Activated CD8-positive, alpha-beta memory T cell treated with anti-CD3 and anti-CD28 coated beads, Interleukin-2, amount 50 U/mL, for 1 hour (primary cell): ENCODE data around the gene STAT6.
"Not testable (repeated sequence)": the region's sequence is repeated elsewhere in the genome, so short reads cannot be mapped to it uniquely, and the experiment has no call there.

ENCODE experiments used
- DNase-seq: peaks from one replicate; pipeline ENCODE4 v3.0.0-alpha.2; 2020; ENCODE audit errors: extremely low read depth

STAT6 gene

GRCh38 chr12:57087691-57088353, 23.3 kb downstream of the STAT6 start:
- peak; percentile 73 for DNase-seq

GRCh38 chr12:57087010-57087690, 24.0 kb downstream of the STAT6 start:
- peak; percentile 90 for DNase-seq

GRCh38 chr12:57086493-57087009, 24.6 kb downstream of the STAT6 start:
- DNase-seq, result no peak

- DNase-seq, result no peak
These were observed 25.1 kb downstream of the STAT6 start for GRCh38 chr12:57085999-57086492.

GRCh38 chr12:57080855-57081254, 30.3 kb downstream of the STAT6 start:
- no peak for DNase-seq

- DNase-seq, result no peak
These were observed 31.3 kb downstream of the STAT6 start for GRCh38 chr12:57079821-57080220.

GRCh38 chr12:57078519-57079404, 32.4 kb downstream of the STAT6 start, which contains the start of gene NEMP1:
NEMP1 (minus strand) TSS chr12:57078791; CDS start chr12:57078745, 46 bp downstream.
- peak; percentile 96 for DNase-seq

- DNase-seq, result not testable (repeated sequence)
These were observed 37.4 kb downstream of the STAT6 start for GRCh38 chr12:57073566-57074450.

GRCh38 chr12:57072661-57073060, 38.5 kb downstream of the STAT6 start:
- no peak for DNase-seq

GRCh38 chr12:57069523-57069922, 41.6 kb downstream of the STAT6 start:
- DNase-seq, result no peak

GRCh38 chr12:57066245-57066644, 44.9 kb downstream of the STAT6 start:
- DNase-seq, result no peak

GRCh38 chr12:57063991-57064685, 47.0 kb downstream of the STAT6 start:
- peak; percentile 34 for DNase-seq

- no peak for DNase-seq
These were observed 52.7 kb downstream of the STAT6 start for GRCh38 chr12:57058454-57058853.

GRCh38 chr12:57057067-57057751, 54.0 kb downstream of the STAT6 start:
- no peak for DNase-seq

GRCh38 chr12:57055824-57056223, 55.3 kb downstream of the STAT6 start:
- no peak for DNase-seq

- DNase-seq, result not testable (repeated sequence)
These were observed 57.3 kb downstream of the STAT6 start for GRCh38 chr12:57053901-57054300.

GRCh38 chr12:57053146-57053545, 58.0 kb downstream of the STAT6 start:
- DNase-seq, result not testable (repeated sequence)

GRCh38 chr12:57051011-57051410, 60.2 kb downstream of the STAT6 start:
- no peak for DNase-seq

- DNase-seq, result no peak
These were observed 61.3 kb downstream of the STAT6 start, which contains the start of gene MYO1A for GRCh38 chr12:57049890-57050289. MYO1A (minus strand) TSS chr12:57050129; CDS start chr12:57048323, 1,806 bp downstream.

- no peak for DNase-seq
These were observed 62.1 kb downstream of the STAT6 start for GRCh38 chr12:57049119-57049446.
